Suprapubic skin (tissue), 4 donors: ENCODE results near the gene RTL5.

ENCODE experiments used
- EP300 ChIP-seq: sonication (generic); formaldehyde crosslinking; IDR thresholded peaks from one replicate; pipeline ENCODE4 v1.6.1; 2017; ENCODE audit warnings: antibody characterized with exemption
- POLR2A ChIP-seq, 2 donors: fragments of 450-650 bp; IDR thresholded peaks; one replicate each; pipeline ENCODE4 v1.6.1; 2017; ENCODE audit warnings: antibody characterized with exemption in 2 of 2, mild to moderate bottlenecking in 2 of 2, moderate library complexity in 2 of 2
- POLR2AphosphoS5 ChIP-seq, 3 donors: sonication (generic); formaldehyde crosslinking; IDR thresholded peaks; one replicate each; pipeline ENCODE4 v1.6.1; 2017; ENCODE audit warnings: antibody characterized with exemption in 3 of 3
- TF ChIP-seq, protein P1 (sequence below), 2 donors: fragments of 200-600 bp in 1 of 2; fragments of 450-650 bp in 1 of 2; sonication (generic) in 1 of 2; IDR thresholded peaks; one replicate each; pipeline ENCODE4 v1.5.1; 2016 to 2019; ENCODE audit warnings: antibody characterized with exemption in 2 of 2, mild to moderate bottlenecking in 1 of 2, moderate library complexity in 1 of 2

DNA sequence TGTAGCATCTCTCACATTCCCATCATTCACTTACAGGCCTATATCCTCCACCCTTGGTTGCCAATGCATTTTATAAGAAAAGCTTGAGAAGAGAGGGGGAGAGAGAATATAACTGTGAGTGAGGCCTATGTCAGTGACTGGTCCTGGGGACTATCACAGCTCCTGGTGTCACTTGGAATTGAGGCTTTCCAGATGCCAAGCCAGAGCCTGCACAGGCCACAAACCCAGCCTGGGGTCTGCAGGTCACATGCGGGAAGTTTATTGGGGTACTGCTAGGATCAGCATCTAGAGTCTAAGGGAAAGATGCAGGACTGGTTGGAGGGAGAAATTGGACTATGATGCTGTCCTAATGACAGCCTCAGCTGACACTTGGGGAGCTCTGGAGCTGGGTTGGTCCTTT, 47.6 kb downstream of the RTL5 start:
- TF ChIP-seq POLR2A (IDR thresholded peaks at IDR 0.05) (no peak), POLR2AphosphoS5 (IDR thresholded peaks at IDR 0.05) (no peak), EP300 (no peak)
- TF ChIP-seq, protein P1, sequence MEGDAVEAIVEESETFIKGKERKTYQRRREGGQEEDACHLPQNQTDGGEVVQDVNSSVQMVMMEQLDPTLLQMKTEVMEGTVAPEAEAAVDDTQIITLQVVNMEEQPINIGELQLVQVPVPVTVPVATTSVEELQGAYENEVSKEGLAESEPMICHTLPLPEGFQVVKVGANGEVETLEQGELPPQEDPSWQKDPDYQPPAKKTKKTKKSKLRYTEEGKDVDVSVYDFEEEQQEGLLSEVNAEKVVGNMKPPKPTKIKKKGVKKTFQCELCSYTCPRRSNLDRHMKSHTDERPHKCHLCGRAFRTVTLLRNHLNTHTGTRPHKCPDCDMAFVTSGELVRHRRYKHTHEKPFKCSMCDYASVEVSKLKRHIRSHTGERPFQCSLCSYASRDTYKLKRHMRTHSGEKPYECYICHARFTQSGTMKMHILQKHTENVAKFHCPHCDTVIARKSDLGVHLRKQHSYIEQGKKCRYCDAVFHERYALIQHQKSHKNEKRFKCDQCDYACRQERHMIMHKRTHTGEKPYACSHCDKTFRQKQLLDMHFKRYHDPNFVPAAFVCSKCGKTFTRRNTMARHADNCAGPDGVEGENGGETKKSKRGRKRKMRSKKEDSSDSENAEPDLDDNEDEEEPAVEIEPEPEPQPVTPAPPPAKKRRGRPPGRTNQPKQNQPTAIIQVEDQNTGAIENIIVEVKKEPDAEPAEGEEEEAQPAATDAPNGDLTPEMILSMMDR (IDR thresholded peaks at IDR 0.05): no peak
